H1 (cell line): Measurements from ENCODE around the gene POLR3A. TPM values are rescaled to one million over a fixed set of nuclear protein-coding genes. Genes with fewer than 3 reads are reported as not detected.

Experiments used
- CTCF ChIP-seq, 3 experiments: IDR thresholded peaks; 1 replicate in 2 of 3; 2 replicates in 1 of 3; pipeline versions ENCODE4 v1.5.1 to v1.6.1; 2011; ENCODE audit warnings: low read length in 3 of 3, mild to moderate bottlenecking in 3 of 3, inconsistent platforms in 2 of 3, low read depth in 1 of 3, moderate library complexity in 1 of 3; ENCODE audit not compliant: insufficient read depth in 1 of 3; ENCODE audit errors: control extremely low read depth in 1 of 3
- RBBP5 ChIP-seq: IDR thresholded peaks from 2 replicates; pipeline ENCODE4 v1.7.1; 2012; ENCODE audit warnings: low read depth, mild to moderate bottlenecking, inconsistent platforms, low read length, moderate library complexity, borderline replicate concordance
- RFX5 ChIP-seq: IDR thresholded peaks from 2 replicates; pipeline ENCODE4 v1.6.1; 2011; ENCODE audit warnings: low read depth, low read length, improper control_type of control experiment, borderline replicate concordance
- SP2 ChIP-seq: IDR thresholded peaks from 2 replicates; pipeline ENCODE4 v1.6.1; 2012; ENCODE audit warnings: mild to moderate bottlenecking, low read length, inconsistent platforms
- SP4 ChIP-seq: IDR thresholded peaks from 2 replicates; pipeline ENCODE4 v1.6.1; 2012; ENCODE audit warnings: low read length, inconsistent platforms
- SRF ChIP-seq: IDR thresholded peaks from 2 replicates; pipeline ENCODE4 v1.6.1; 2011; ENCODE audit warnings: mild to moderate bottlenecking, low read depth, low read length, moderate library complexity
- SUZ12 ChIP-seq: fragments of 200-600 bp; sonication (generic); IDR thresholded peaks from 2 replicates; pipeline ENCODE4 v1.6.1; 2012; ENCODE audit warnings: mild to moderate bottlenecking, inconsistent platforms, low read length, moderate library complexity, mixed read lengths
- TAF1 ChIP-seq: IDR thresholded peaks from 2 replicates; pipeline ENCODE4 v1.6.1; 2011; ENCODE audit warnings: mild to moderate bottlenecking, low read depth, low read length
- YY1 ChIP-seq: IDR thresholded peaks from 2 replicates; pipeline ENCODE4 v1.6.1; 2011; ENCODE audit warnings: low read depth, mild to moderate bottlenecking, low read length
- polyA plus RNA-seq, 7 experiments: library from polyadenylated mRNA; depleted of rRNA in 3 of 7; stranded (reverse) in 5 of 7; unstranded in 2 of 7; fragments of >200 nt in 5 of 7; fragments of 200-250 nt in 2 of 7; gene quantifications; 1 replicate in 5 of 7; 2 replicates in 1 of 7; 4 replicates in 1 of 7; pipeline versions ENCODE4 v1.2.1 to v1.2.3, GENCODE V29; 2011 to 2013; ENCODE audit warnings: missing spikeins in 2 of 7, mixed read lengths in 2 of 7
- small RNA-seq: library from polyadenylated mRNA; stranded (forward); fragments of <200 nt; extraction: miRNeasy Mini kit (QIAGEN cat#:217004); gene quantifications from one replicate; pipeline ENCODE3, GENCODE V24; 2013; ENCODE audit not compliant: insufficient read depth
- total RNA-seq: library from RNA; stranded (reverse); fragmentation: NEBNext Ultra II Directional; extraction: Animal tissue kit (Norgen Biotek cat#: 25700); gene quantifications from 2 replicates; pipeline ENCODE4 v1.2.1, GENCODE V29; 2021

The POLR3A gene
- total and polyA plus RNA-seq, 2 of the 8 experiments (the other 6 are each of a cell fraction or from before 2014, with no cell fraction given): 11.3 to 38.6 TPM

- TF ChIP-seq YY1 (no peak), CTCF (IDR thresholded peaks at IDR 0.05; ENCODE audit: control extremely low read depth in 1 of 3, insufficient read depth in 1 of 3, low read depth in 1 of 3, low read length in 3 of 3) (no peak), RBBP5 (no peak), SRF (no peak), RFX5 (no peak), SUZ12 (no peak), SP2 (no peak), SP4 (no peak), TAF1 (no peak)
These were observed 109.6 kb downstream of the POLR3A start (continued) for GRCh38 chr10:77919713-77920108.

Small RNAs within 50 kb of the gene (small RNA-seq; reads per million reads assigned to genes)
- gene RF00017: not detected

Other genes starting within 250 kb of the POLR3A start
- gene DLG5, start 102.8 kb downstream of the POLR3A start, total RNA-seq: 71.4 and 71.8 TPM in 2 replicates
- 15.6 and 31.4 TPM in 2 replicates for gene DLG5, start 102.8 kb downstream of the POLR3A start, polyA plus RNA-seq (2011; rRNA removed)
- 2,128 and 2,149 TPM in 2 replicates for gene RPS24, start 4.3 kb upstream of the POLR3A start, total RNA-seq
- gene RPS24, start 4.3 kb upstream of the POLR3A start, polyA plus RNA-seq (2011; rRNA removed): 2,240 and 3,943 TPM in 2 replicates